Astrocyte (in vitro differentiated cells and primary cell): Measurements from ENCODE around the gene KRTAP19-4.

Source experiments
- EZH2 ChIP-seq: IDR thresholded peaks from 2 replicates; pipeline ENCODE4 v1.6.1; 2012; ENCODE audit warnings: mild to moderate bottlenecking, low read length, inconsistent platforms; ENCODE audit not compliant: insufficient read depth
- TF ChIP-seq, protein P1 (sequence below): IDR thresholded peaks from 2 replicates; pipeline ENCODE4 v1.5.1; 2011; ENCODE audit warnings: low read depth, mild to moderate bottlenecking, inconsistent platforms, low read length, moderate library complexity; ENCODE audit not compliant: insufficient read depth

DNA sequence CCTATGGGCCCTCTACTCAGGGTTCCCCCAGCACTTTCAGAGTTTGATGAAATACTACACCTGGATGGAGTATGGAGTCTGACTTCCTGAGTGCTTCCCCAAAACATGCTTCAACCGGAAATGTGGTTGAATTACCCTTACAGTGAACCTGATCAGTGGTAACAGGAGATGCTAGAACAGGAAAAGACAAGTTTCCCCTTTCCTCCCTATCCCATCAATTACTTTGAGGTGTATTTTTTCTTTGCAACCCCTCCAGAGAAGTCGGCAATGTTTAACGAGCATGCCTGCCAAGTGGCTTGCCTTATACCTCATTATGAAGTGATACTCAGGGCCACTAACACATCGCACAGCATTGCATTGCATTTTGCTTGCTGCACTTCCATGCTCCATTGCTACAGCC lies 49.9 kb downstream of the KRTAP19-4 start:
- TF ChIP-seq, protein P1, sequence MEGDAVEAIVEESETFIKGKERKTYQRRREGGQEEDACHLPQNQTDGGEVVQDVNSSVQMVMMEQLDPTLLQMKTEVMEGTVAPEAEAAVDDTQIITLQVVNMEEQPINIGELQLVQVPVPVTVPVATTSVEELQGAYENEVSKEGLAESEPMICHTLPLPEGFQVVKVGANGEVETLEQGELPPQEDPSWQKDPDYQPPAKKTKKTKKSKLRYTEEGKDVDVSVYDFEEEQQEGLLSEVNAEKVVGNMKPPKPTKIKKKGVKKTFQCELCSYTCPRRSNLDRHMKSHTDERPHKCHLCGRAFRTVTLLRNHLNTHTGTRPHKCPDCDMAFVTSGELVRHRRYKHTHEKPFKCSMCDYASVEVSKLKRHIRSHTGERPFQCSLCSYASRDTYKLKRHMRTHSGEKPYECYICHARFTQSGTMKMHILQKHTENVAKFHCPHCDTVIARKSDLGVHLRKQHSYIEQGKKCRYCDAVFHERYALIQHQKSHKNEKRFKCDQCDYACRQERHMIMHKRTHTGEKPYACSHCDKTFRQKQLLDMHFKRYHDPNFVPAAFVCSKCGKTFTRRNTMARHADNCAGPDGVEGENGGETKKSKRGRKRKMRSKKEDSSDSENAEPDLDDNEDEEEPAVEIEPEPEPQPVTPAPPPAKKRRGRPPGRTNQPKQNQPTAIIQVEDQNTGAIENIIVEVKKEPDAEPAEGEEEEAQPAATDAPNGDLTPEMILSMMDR: no peak
- no peak for TF ChIP-seq EZH2
